ENCODE data around the gene COQ8B. TPM values are rescaled to one million over a fixed set of nuclear protein-coding genes. Genes with fewer than 3 reads are reported as not detected.

The COQ8B gene
- total and polyA plus RNA-seq, 11 donors: 18.2 to 49.7 (median 27.8) TPM

DNA sequence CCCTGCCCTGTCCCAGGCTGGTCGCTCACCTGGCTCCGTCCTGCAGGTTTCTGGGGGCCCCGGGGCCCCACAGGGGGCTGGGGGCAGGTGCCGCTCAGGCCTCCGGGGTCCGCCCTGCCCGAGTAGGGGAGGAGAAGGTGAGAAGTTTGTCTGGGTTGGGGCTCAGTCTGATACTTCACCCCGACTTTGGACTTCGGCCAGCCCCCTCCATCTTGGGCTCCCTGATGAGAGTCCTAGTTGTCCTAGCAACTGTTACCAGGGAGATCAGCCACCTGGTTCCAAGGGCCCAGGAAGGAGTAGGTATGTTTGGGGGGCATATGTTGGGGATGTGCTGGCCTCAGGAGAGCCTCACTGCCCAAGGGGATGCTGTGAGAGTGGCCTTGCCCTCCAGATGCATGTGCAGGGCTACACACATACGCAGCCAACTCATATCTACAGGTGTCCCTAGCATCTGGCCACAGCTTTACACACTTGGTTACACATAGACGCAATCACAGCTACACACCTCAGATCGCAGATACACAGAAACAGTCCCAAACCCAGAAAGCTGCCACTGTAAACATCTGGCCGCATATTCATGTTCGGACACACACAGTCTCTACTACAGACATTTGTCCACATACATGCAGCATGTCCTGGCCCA lies 29.7 kb downstream of the COQ8B start:
- DNase-seq (peak in 1 of 5 donors; percentile 36), ATAC-seq (no peak)
- 85 to 92% (median 88%) methylated on average over 14 of the region's 14 CpGs for WGBS, 4 donors
- intact Hi-C loops (cut with DNase I): no loop called here
- no peak for TF ChIP-seq CTCF (IDR thresholded peaks at IDR 0.05)
- no peak for TF ChIP-seq POLR2A (IDR thresholded peaks at IDR 0.05)
- H3K9me3 ChIP-seq: no peaks in the 10 kb centered on the region
- peak overlapping the region in 8 of 12 donors; percentile 18 to 90 (median 60) for H3K27ac ChIP-seq
- H3K36me3 ChIP-seq: peaks cover 0 to 49% (median 33%) of the 10 kb centered on the region in 9 donors
- H3K4me3 ChIP-seq: peak overlapping the region in 1 of 12 donors; percentile 80
- no peaks in the 10 kb centered on the region for H3K27me3 ChIP-seq
- peaks cover 0 to 48% (median 20%) of the 10 kb centered on the region in 12 donors for H3K4me1 ChIP-seq

DNA sequence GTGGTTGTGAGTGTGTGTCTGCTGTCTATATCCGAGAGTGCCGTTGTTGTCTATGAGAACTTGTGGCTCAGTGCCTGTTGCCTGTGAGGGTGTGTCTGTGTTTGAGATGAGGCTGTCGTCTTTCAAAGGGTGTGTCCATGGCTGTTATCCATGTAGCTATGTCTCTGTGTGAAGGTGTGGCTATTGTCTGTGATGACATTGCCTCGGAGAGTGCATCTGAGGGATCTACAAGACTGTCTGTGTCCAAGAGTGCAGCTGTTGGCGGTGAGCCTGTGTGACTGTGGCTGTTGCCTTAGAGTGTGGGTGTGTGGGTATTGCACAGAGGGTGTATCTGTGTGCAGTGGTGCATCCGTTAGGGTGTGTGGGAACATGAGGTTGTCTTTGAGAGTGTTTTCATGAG lies 31.1 kb downstream of the COQ8B start:
- Histone ChIP-seq H3K27ac (no peak overlapping the region), H3K36me3 (peaks cover 0 to 63% (median 47%) of the 10 kb centered on the region in 9 donors), H3K27me3 (no peaks in the 10 kb centered on the region), H3K4me3 (no peak overlapping the region), H3K4me1 (peaks cover 0 to 41% (median 12%) of the 10 kb centered on the region in 12 donors), H3K9me3 (no peaks in the 10 kb centered on the region)
- ATAC-seq (no peak), DNase-seq (peak in 1 of 5 donors; percentile 26)
- WGBS, 4 donors: 69 to 77% (median 72%) methylated on average over 6 of the region's 6 CpGs
- intact Hi-C loops (cut with DNase I): no loop called here
- no peak for TF ChIP-seq POLR2A (IDR thresholded peaks at IDR 0.05)
- TF ChIP-seq CTCF (IDR thresholded peaks at IDR 0.05): no peak

DNA sequence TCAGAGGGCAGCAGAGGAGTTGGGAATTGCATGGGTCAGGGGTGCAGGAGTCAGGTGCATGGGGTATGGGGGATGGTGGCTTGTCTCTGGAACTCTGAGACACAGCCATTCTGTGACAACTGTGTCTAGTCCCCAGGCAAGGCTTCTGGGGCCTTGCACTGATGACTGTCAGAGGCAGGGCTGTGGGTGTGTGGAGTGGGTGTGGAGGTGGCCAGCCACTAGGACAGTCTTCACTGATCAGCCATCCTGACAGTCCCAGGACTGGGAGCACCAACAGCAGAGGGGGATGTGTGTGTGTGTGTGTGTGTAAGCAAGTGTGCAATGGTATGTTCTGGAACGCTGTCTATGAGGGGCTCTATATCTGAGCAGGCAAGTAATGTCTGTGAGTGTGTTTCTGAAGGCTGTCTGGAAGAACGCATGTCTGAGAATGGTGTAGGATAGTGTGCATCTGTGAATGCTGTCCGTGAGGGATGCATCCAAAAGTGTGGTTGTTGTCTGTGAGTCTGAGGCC lies 31.6 kb downstream of the COQ8B start:
- WGBS, 4 donors: 89 to 93% (median 91%) methylated on average over 3 of the region's 3 CpGs
- no peak for ATAC-seq
- H3K27me3 ChIP-seq: no peaks in the 10 kb centered on the region
- H3K27ac ChIP-seq: no peak overlapping the region
- peak in 1 of 5 donors; percentile 22 for DNase-seq
- peaks cover 0 to 38% (median 9%) of the 10 kb centered on the region in 12 donors for H3K4me1 ChIP-seq
- no peaks in the 10 kb centered on the region for H3K9me3 ChIP-seq
- intact Hi-C loops (cut with DNase I): no loop called here
- H3K36me3 ChIP-seq: peaks cover 0 to 68% (median 52%) of the 10 kb centered on the region in 9 donors
- TF ChIP-seq CTCF (IDR thresholded peaks at IDR 0.05) (no peak), POLR2A (IDR thresholded peaks at IDR 0.05) (no peak)
- H3K4me3 ChIP-seq: no peak overlapping the region

DNA sequence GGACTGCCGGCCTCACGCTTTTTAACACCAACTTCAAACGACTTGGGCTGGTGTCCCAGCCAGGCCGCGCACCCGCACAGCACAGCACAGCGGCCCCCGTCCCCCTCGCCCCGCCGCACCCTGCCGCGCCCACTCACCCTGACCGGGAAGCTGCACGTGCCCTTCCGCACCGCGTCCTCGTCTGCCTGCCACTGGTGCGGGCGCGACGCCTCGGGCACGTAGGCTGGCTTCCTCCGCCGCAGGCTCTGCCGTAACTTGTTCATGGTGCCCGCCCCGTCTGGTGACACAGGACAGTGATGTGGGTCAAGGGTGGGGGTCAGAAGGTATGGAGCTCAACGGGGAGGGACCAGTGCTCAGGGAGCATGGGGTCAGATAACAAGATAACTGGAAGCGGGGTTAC lies 32.4 kb downstream of the COQ8B start:
- Histone ChIP-seq H3K4me1 (peaks cover 0 to 30% (median 5%) of the 10 kb centered on the region in 12 donors), H3K27ac (no peak overlapping the region), H3K9me3 (no peaks in the 10 kb centered on the region), H3K36me3 (peaks cover 0 to 76% (median 59%) of the 10 kb centered on the region in 9 donors), H3K4me3 (no peak overlapping the region), H3K27me3 (no peaks in the 10 kb centered on the region)
- ATAC-seq (no peak), DNase-seq (no peak)
- TF ChIP-seq CTCF (IDR thresholded peaks at IDR 0.05) (no peak), POLR2A (IDR thresholded peaks at IDR 0.05) (no peak)
- WGBS, 4 donors: 95 to 97% (median 96%) methylated on average over 32 of the region's 32 CpGs
- intact Hi-C loops (cut with DNase I): no loop called here

All from heart left ventricle (tissue), 16 donors.